ENCODE results near the gene EFCC1. TPM values are rescaled to one million over a fixed set of nuclear protein-coding genes. Genes with fewer than 3 reads are reported as not detected.

Gene EFCC1
- total RNA-seq, 4 donors from 2014 or later = 0.19 to 2.9 (median 0.48) TPM

GRCh38 chr3:128993461-128994172 is 7.5 kb upstream of the EFCC1 start, which contains the start of gene CFAP92:
TSS of gene CFAP92 (minus strand) at chr3:128994076. CDS start at chr3:128993304, 772 bp downstream.
- Histone ChIP-seq H3K27me3 (peaks cover 0 to 23% (median 0%) of the 10 kb centered on the region in 4 donors), H3K4me3 (peak within 1 kb of the TSS; percentile 26 to 67 (median 46)), H3K27ac (peak within 1 kb of the TSS in 1 of 4 donors; percentile 17), H3K4me1 (peaks cover 6 to 21% (median 16%) of the 10 kb centered on the region in 3 donors), H3K9me3 (no peaks in the 10 kb centered on the region), H3K36me3 (no peaks in the 10 kb centered on the region)
- DNase-seq = peak; percentile 25
- TF ChIP-seq POLR2A (IDR thresholded peaks at IDR 0.05) (no peak), CTCF (IDR thresholded peaks at IDR 0.05) (no peak)
- 40% methylated on average over 14 of the region's 57 CpGs; no CpG with 5 or more reads in 1 of the 2 donors for WGBS, 2 donors
- intact Hi-C loops (cut with DNase I) = no loop called here

DNA sequence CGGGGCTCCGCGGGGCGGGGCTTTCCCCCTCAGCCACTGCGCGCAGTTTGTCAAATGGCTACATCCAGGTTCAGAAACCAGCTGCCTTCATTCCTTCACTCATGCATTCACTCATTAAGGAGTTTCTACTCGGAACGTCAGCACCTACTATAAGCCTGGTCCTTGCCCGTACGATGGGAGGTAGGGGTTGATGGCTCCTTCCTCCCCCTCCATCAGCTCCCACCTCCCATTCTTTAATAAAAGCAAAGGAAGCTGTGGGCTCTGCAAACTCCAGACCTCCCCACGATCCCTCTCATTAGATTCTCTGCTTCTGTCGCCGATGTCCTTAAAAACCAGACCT is 7.0 kb upstream of the EFCC1 start:
- TF ChIP-seq POLR2A (IDR thresholded peaks at IDR 0.05) = no peak
- no peak for TF ChIP-seq CTCF (IDR thresholded peaks at IDR 0.05)
- intact Hi-C loops (cut with DNase I) = no loop called here
- peaks cover 6 to 21% (median 16%) of the 10 kb centered on the region in 3 donors for H3K4me1 ChIP-seq
- H3K27me3 ChIP-seq = peaks cover 0 to 28% (median 0%) of the 10 kb centered on the region in 4 donors
- no peaks in the 10 kb centered on the region for H3K9me3 ChIP-seq
- H3K27ac ChIP-seq = no peak overlapping the region
- no peaks in the 10 kb centered on the region for H3K36me3 ChIP-seq
- no peak for DNase-seq
- peak overlapping the region in 3 of 4 donors; percentile 45 to 67 (median 47) for H3K4me3 ChIP-seq
- 3 to 9% methylated on average over 5 to 7 of the region's 13 CpGs for WGBS, 2 donors

GRCh38 chr3:128994581-128995546 is 6.2 kb upstream of the EFCC1 start:
- Histone ChIP-seq H3K36me3 (no peaks in the 10 kb centered on the region), H3K4me3 (peak overlapping the region in 2 of 4 donors; percentile 47 to 67), H3K4me1 (peaks cover 6 to 21% (median 16%) of the 10 kb centered on the region in 3 donors), H3K9me3 (no peaks in the 10 kb centered on the region), H3K27ac (no peak overlapping the region), H3K27me3 (peaks cover 0 to 35% (median 0%) of the 10 kb centered on the region in 4 donors)
- WGBS, 2 donors = 70 to 77% methylated on average over 15 to 18 of the region's 19 CpGs
- intact Hi-C loops (cut with DNase I) = no loop called here
- no peak for DNase-seq
- TF ChIP-seq POLR2A (IDR thresholded peaks at IDR 0.05) (no peak), CTCF (IDR thresholded peaks at IDR 0.05) (no peak)

DNA sequence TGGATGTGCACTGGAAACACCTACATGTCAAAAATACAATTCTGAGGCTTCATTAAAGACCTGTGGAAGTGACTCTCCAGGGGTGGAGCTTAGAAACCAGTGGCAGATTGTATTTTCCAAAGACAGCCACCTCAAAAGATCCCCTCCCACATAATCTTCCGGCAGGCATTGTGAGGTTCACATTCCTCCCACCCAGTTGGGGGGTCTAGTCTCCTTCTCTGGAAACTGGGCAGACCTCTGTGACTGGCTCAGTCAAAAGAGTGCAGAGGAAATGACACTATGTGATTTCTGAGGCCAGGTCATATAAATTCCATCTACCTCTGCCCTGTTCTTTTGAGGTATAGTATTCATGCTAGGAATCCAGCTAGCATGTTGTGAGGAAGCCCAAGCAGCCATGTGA is 5.4 kb upstream of the EFCC1 start:
- DNase-seq = no peak
- 75% methylated on average over 1 of the region's 1 CpG; no CpG with 5 or more reads in 1 of the 2 donors for WGBS, 2 donors
- Histone ChIP-seq H3K27me3 (peaks cover 0 to 44% (median under 1%) of the 10 kb centered on the region in 4 donors), H3K27ac (no peak overlapping the region), H3K36me3 (no peaks in the 10 kb centered on the region), H3K4me3 (no peak overlapping the region), H3K4me1 (peaks cover 10 to 25% (median 18%) of the 10 kb centered on the region in 3 donors), H3K9me3 (no peaks in the 10 kb centered on the region)
- intact Hi-C loops (cut with DNase I) = no loop called here
- TF ChIP-seq POLR2A (IDR thresholded peaks at IDR 0.05) (no peak), CTCF (IDR thresholded peaks at IDR 0.05) (no peak)

Data from esophagus squamous epithelium (tissue), 5 donors.